Stomach (tissue), 9 donors: Measurements from ENCODE around the gene PDCD2L. TPM values are rescaled to one million over a fixed set of nuclear protein-coding genes. Genes with fewer than 3 reads are reported as not detected.
"Not testable (repeated sequence)": the region's sequence is repeated elsewhere in the genome, so short reads cannot be mapped to it uniquely, and the experiment has no call there.

Experiments
- DNase-seq, 2 donors: peaks; one replicate each; pipeline versions ENCODE4 v3.0.0 to v3.0.0-alpha.2; 2013 to 2019
- H3K27ac ChIP-seq, 5 donors: fragments of 200-600 bp in 4 of 5; sonication (generic) in 4 of 5; one replicate each; pipeline ENCODE4 v1.5.1; 2013 to 2019; ENCODE audit warnings: mild to moderate bottlenecking in 1 of 5, moderate library complexity in 1 of 5
- H3K27me3 ChIP-seq, 3 donors: fragments of 200-600 bp; sonication (generic); one replicate each; pipeline ENCODE4 v1.5.1; 2017 to 2019; ENCODE audit warnings: mixed run types in 1 of 3
- H3K36me3 ChIP-seq, 4 donors: fragments of 200-600 bp; sonication (generic); 1 replicate in 3 of 4; 2 replicates in 1 of 4; pipeline ENCODE4 v1.5.1; 2016 to 2019
- H3K4me1 ChIP-seq, 4 donors: fragments of 200-600 bp; sonication (generic); one replicate each; pipeline ENCODE4 v1.5.1; 2016 to 2019
- H3K4me3 ChIP-seq, 4 donors: fragments of 200-600 bp; sonication (generic) in 3 of 4; one replicate each; pipeline ENCODE4 v1.5.1; 2016 to 2019; ENCODE audit warnings: mild to moderate bottlenecking in 1 of 4
- H3K9me3 ChIP-seq, 4 donors: fragments of 200-600 bp; sonication (generic); one replicate each; pipeline ENCODE4 v1.5.1; 2016 to 2019
- EP300 ChIP-seq: sonication (generic); formaldehyde crosslinking; IDR thresholded peaks from one replicate; pipeline ENCODE4 v1.6.1; 2017; ENCODE audit warnings: antibody characterized with exemption
- POLR2A ChIP-seq, 4 donors: fragments of 450-650 bp; IDR thresholded peaks; one replicate each; pipeline ENCODE4 v1.6.1; 2016; ENCODE audit warnings: antibody characterized with exemption in 4 of 4, control low read depth in 2 of 4, mild to moderate bottlenecking in 1 of 4, moderate library complexity in 1 of 4
- POLR2AphosphoS5 ChIP-seq, 3 donors: sonication (generic); formaldehyde crosslinking; IDR thresholded peaks; one replicate each; pipeline ENCODE4 v1.6.1; 2016; ENCODE audit warnings: antibody characterized with exemption in 3 of 3
- WGBS, 5 donors: extraction: QIAGEN DNeasy Blood & Tissue Kit in 3 of 5; methylation state at CpG; one replicate each; pipeline versions ENCODE4 v1.1.5 to v1.1.7; 2013 to 2018; 5-methylcytosine and 5-hydroxymethylcytosine counted together
- intact Hi-C: fragments of 100-400 bp; cut with DNase I; formaldehyde crosslinking; loops from one replicate; pipeline ENCODE4 v1.15.1; 2023; ENCODE audit warnings: low total_unique reads
- polyA plus RNA-seq, 3 donors: library from polyadenylated mRNA; stranded (reverse); fragments of 200-250 nt; gene quantifications; one replicate each; pipeline ENCODE4 v1.2.3, GENCODE V29; 2013
- total RNA-seq, 5 donors: library from RNA; depleted of rRNA; stranded (reverse); fragments of >200 nt; gene quantifications; one replicate each; pipeline versions ENCODE4 v1.1.0 to v1.2.3, GENCODE V29; 2014 to 2016
- TF ChIP-seq, protein P1 (sequence below), 7 experiments: fragments of 450-650 bp in 4 of 7; fragments of 200-600 bp in 3 of 7; sonication (generic) in 3 of 7; IDR thresholded peaks; one replicate each; pipeline ENCODE4 v1.5.1; 2016 to 2019; ENCODE audit warnings: antibody characterized with exemption in 7 of 7, control low read depth in 2 of 7, mild to moderate bottlenecking in 1 of 7
- donor health status: healthy with polysubstance abuse.
- donor health status: Bipolar disorder and iron deficiency.
- donor health status: healthy.

Gene PDCD2L
- total and polyA plus RNA-seq, 8 donors = 4.6 to 33.5 (median 10.6) TPM

- no peak overlapping the region for H3K4me3 ChIP-seq
- no peaks in the 10 kb centered on the region for H3K9me3 ChIP-seq
- H3K36me3 ChIP-seq = peaks cover 36 to 95% (median 90%) of the 10 kb centered on the region in 4 donors
- H3K27ac ChIP-seq = no peak overlapping the region
- DNase-seq = no peak
- H3K27me3 ChIP-seq = no peaks in the 10 kb centered on the region
- 90 to 93% (median 91%) methylated on average over 3 of the region's 3 CpGs for WGBS, 5 donors
- intact Hi-C loops = no loop called here
- peaks cover 6 to 16% (median 9%) of the 10 kb centered on the region in 4 donors for H3K4me1 ChIP-seq
- TF ChIP-seq EP300 (no peak), POLR2AphosphoS5 (IDR thresholded peaks at IDR 0.05) (no peak)
- TF ChIP-seq, protein P1, sequence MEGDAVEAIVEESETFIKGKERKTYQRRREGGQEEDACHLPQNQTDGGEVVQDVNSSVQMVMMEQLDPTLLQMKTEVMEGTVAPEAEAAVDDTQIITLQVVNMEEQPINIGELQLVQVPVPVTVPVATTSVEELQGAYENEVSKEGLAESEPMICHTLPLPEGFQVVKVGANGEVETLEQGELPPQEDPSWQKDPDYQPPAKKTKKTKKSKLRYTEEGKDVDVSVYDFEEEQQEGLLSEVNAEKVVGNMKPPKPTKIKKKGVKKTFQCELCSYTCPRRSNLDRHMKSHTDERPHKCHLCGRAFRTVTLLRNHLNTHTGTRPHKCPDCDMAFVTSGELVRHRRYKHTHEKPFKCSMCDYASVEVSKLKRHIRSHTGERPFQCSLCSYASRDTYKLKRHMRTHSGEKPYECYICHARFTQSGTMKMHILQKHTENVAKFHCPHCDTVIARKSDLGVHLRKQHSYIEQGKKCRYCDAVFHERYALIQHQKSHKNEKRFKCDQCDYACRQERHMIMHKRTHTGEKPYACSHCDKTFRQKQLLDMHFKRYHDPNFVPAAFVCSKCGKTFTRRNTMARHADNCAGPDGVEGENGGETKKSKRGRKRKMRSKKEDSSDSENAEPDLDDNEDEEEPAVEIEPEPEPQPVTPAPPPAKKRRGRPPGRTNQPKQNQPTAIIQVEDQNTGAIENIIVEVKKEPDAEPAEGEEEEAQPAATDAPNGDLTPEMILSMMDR (IDR thresholded peaks at IDR 0.05) = no peak
These were observed 50.5 kb downstream of the PDCD2L start for GRCh38 chr19:34454685-34455084.

DNA sequence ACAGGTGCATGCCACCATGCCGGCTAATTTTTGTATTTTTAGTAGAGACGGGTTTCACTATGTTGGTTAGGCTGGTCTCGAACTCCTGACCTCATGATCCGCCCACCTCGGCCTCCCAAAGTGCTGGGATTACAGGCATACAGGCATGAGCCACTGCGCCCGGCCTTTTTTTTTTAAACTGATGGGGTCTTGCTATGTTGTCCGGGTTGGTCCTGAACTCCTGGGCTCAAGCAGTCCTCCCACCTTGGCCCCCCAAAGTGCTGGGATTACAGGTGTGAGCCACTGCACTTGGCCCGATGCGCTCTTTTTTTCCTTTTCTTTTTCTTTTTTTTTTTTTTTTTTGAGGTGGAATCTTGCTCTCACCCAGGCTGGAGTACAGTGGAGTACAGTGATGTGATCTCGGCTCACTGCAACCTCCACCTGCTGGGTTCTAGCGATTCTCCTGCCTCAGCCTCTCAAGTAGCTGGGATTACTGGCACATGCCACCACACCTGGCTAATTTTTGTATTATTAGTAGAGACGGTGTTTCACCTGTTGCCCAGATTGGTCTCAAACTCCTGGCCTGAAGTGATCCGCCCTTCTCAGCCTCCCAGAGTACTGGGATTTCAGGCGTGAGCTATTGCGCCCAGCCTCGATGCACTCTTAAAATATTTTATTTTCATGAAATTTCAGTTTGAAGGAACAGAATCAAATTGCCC lies 51.7 kb downstream of the PDCD2L start:
- 87 to 92% (median 91%) methylated on average over 17 of the region's 17 CpGs for WGBS, 5 donors
- H3K9me3 ChIP-seq, intact Hi-C loops, H3K27ac ChIP-seq, DNase-seq, H3K27me3 ChIP-seq, H3K4me3 ChIP-seq: not testable (repeated sequence)
- Histone ChIP-seq H3K36me3 (peaks cover 39 to 95% (median 89%) of the 10 kb centered on the region in 4 donors), H3K4me1 (peaks cover 8 to 29% (median 16%) of the 10 kb centered on the region in 4 donors)

GRCh38 chr19:34457446-34457845 lies 53.2 kb downstream of the PDCD2L start:
- peaks cover 8 to 35% (median 17%) of the 10 kb centered on the region in 4 donors for H3K4me1 ChIP-seq
- intact Hi-C loops = no loop called here
- no peak for DNase-seq
- no peak overlapping the region for H3K4me3 ChIP-seq
- peak overlapping the region in 1 of 5 donors; percentile 29 for H3K27ac ChIP-seq
- peaks cover 43 to 95% (median 89%) of the 10 kb centered on the region in 4 donors for H3K36me3 ChIP-seq
- H3K9me3 ChIP-seq = no peaks in the 10 kb centered on the region
- H3K27me3 ChIP-seq = no peaks in the 10 kb centered on the region
- TF ChIP-seq EP300 (no peak), POLR2AphosphoS5 (IDR thresholded peaks at IDR 0.05) (no peak), POLR2A (IDR thresholded peaks at IDR 0.05) (no peak)
- TF ChIP-seq, protein P1 (IDR thresholded peaks at IDR 0.05) = no peak
- WGBS, 5 donors = 66 to 83% (median 69%) methylated on average over 4 of the region's 4 CpGs

GRCh38 chr19:34458677-34459076 lies 54.5 kb downstream of the PDCD2L start:
- peaks cover 51 to 95% (median 89%) of the 10 kb centered on the region in 4 donors for H3K36me3 ChIP-seq
- H3K4me1 ChIP-seq = peaks cover 8 to 35% (median 17%) of the 10 kb centered on the region in 4 donors
- 77 to 83% (median 78%) methylated on average over 5 of the region's 5 CpGs for WGBS, 5 donors
- H3K9me3 ChIP-seq = no peaks in the 10 kb centered on the region
- TF ChIP-seq EP300 = no peak
- no peak for TF ChIP-seq POLR2A (IDR thresholded peaks at IDR 0.05)
- TF ChIP-seq, protein P1 (IDR thresholded peaks at IDR 0.05) = no peak
- TF ChIP-seq POLR2AphosphoS5 (IDR thresholded peaks at IDR 0.05) = no peak
- intact Hi-C loops = no loop called here
- H3K27me3 ChIP-seq = no peaks in the 10 kb centered on the region
- H3K27ac ChIP-seq = peak overlapping the region; percentile 65 to 81 (median 75)
- no peak for DNase-seq
- H3K4me3 ChIP-seq = no peak overlapping the region

- peak; percentile 52 to 87 for DNase-seq
- peak in 2 of 3 donors; percentile 43 to 75 for TF ChIP-seq POLR2AphosphoS5 (IDR thresholded peaks at IDR 0.05)
- TF ChIP-seq, protein P1 (IDR thresholded peaks at IDR 0.05) = no peak
- Histone ChIP-seq H3K4me1 (peaks cover 8 to 35% (median 17%) of the 10 kb centered on the region in 4 donors), H3K27ac (peak overlapping the region; percentile 65 to 81 (median 75)), H3K4me3 (no peak overlapping the region), H3K36me3 (peaks cover 52 to 95% (median 89%) of the 10 kb centered on the region in 4 donors), H3K27me3 (no peaks in the 10 kb centered on the region), H3K9me3 (no peaks in the 10 kb centered on the region)
- WGBS, 5 donors = 31 to 60% (median 41%) methylated on average over 2 of the region's 2 CpGs
- intact Hi-C loops = no loop called here
These were observed 55.4 kb downstream of the PDCD2L start for GRCh38 chr19:34459614-34460013.
